NCI-H1048 (cell line): Measurements from ENCODE around the gene PTPRG.

Source experiments
- DNase-seq: peaks from one replicate; lab custom pipeline; 2025; lab: John Stamatoyannopoulos, UW

PTPRG gene

GRCh38 chr3:62187022-62187431 lies 625.7 kb downstream of the PTPRG start:
- no peak for DNase-seq

- peak; percentile 15 for DNase-seq
These were observed 627.5 kb downstream of the PTPRG start for GRCh38 chr3:62188681-62189375.

- no peak for DNase-seq
These were observed 628.0 kb downstream of the PTPRG start for GRCh38 chr3:62189376-62189698.

GRCh38 chr3:62192891-62193290 lies 631.5 kb downstream of the PTPRG start:
- DNase-seq = no peak

- no peak for DNase-seq
These were observed 632.4 kb downstream of the PTPRG start for GRCh38 chr3:62193586-62194345.

- no peak for DNase-seq
These were observed 636.1 kb downstream of the PTPRG start for GRCh38 chr3:62197350-62198012.

- DNase-seq = no peak
These were observed 637.8 kb downstream of the PTPRG start for GRCh38 chr3:62199126-62199525.

GRCh38 chr3:62201438-62202035 lies 640.2 kb downstream of the PTPRG start:
- no peak for DNase-seq

GRCh38 chr3:62203152-62203551 lies 641.8 kb downstream of the PTPRG start:
- no peak for DNase-seq

- DNase-seq = no peak
These were observed 642.2 kb downstream of the PTPRG start for GRCh38 chr3:62203561-62203960.

- DNase-seq = no peak
These were observed 645.8 kb downstream of the PTPRG start for GRCh38 chr3:62207197-62207596.

GRCh38 chr3:62208385-62208784 lies 647.0 kb downstream of the PTPRG start:
- DNase-seq = no peak

GRCh38 chr3:62209101-62209500 lies 647.7 kb downstream of the PTPRG start:
- DNase-seq = no peak

GRCh38 chr3:62210011-62210410 lies 648.6 kb downstream of the PTPRG start:
- DNase-seq = no peak

- no peak for DNase-seq
These were observed 650.5 kb downstream of the PTPRG start for GRCh38 chr3:62211675-62212429.

GRCh38 chr3:62214850-62215249 lies 653.5 kb downstream of the PTPRG start:
- DNase-seq = no peak

GRCh38 chr3:62220616-62221015 lies 659.2 kb downstream of the PTPRG start:
- DNase-seq = no peak

- DNase-seq = no peak
These were observed 663.7 kb downstream of the PTPRG start for GRCh38 chr3:62225051-62225450.

- no peak for DNase-seq
These were observed 665.4 kb downstream of the PTPRG start for GRCh38 chr3:62226601-62227339.

GRCh38 chr3:62228467-62228866 lies 667.1 kb downstream of the PTPRG start:
- DNase-seq = no peak

- no peak for DNase-seq
These were observed 667.8 kb downstream of the PTPRG start for GRCh38 chr3:62229211-62229610.
